ENCODE results near the gene BLOC1S4.

The BLOC1S4 gene

GRCh38 chr4:6742989-6743388, 27.0 kb downstream of the BLOC1S4 start:
- no peak for DNase-seq (ENCODE audit: low read depth)
- H3K4me3 ChIP-seq (ENCODE audit: low read depth, low read length) = no peak overlapping the region

GRCh38 chr4:6746721-6747293, 30.8 kb downstream of the BLOC1S4 start:
- H3K4me3 ChIP-seq (ENCODE audit: low read depth, low read length) = no peak overlapping the region
- no peak for TF ChIP-seq CTCF (IDR thresholded peaks at IDR 0.05; ENCODE audit: low read depth, low read length, missing control alignments)
- no peak for DNase-seq (ENCODE audit: low read depth)

More at GRCh38 chr4:6742989-6743388, 27.0 kb downstream of the BLOC1S4 start:
- TF ChIP-seq CTCF (IDR thresholded peaks at IDR 0.05; ENCODE audit: low read depth, low read length, missing control alignments) = no peak

GRCh38 chr4:6747294-6748051, 31.5 kb downstream of the BLOC1S4 start:
- TF ChIP-seq CTCF (IDR thresholded peaks at IDR 0.05; ENCODE audit: low read depth, low read length, missing control alignments) = no peak

GRCh38 chr4:6748286-6748685, 32.3 kb downstream of the BLOC1S4 start:
- H3K4me3 ChIP-seq (ENCODE audit: low read depth, low read length) = no peak overlapping the region
- no peak for DNase-seq (ENCODE audit: low read depth)
- no peak for TF ChIP-seq CTCF (IDR thresholded peaks at IDR 0.05; ENCODE audit: low read depth, low read length, missing control alignments)

More at GRCh38 chr4:6747294-6748051, 31.5 kb downstream of the BLOC1S4 start:
- DNase-seq (ENCODE audit: low read depth) = no peak
- H3K4me3 ChIP-seq (ENCODE audit: low read depth, low read length) = no peak overlapping the region

GRCh38 chr4:6749340-6750171, 33.6 kb downstream of the BLOC1S4 start:
- DNase-seq (ENCODE audit: low read depth) = no peak
- TF ChIP-seq CTCF (IDR thresholded peaks at IDR 0.05; ENCODE audit: low read depth, low read length, missing control alignments) = no peak
- no peak overlapping the region for H3K4me3 ChIP-seq (ENCODE audit: low read depth, low read length)

- no peak overlapping the region for H3K4me3 ChIP-seq (ENCODE audit: low read depth, low read length)
- no peak for TF ChIP-seq CTCF (IDR thresholded peaks at IDR 0.05; ENCODE audit: low read depth, low read length, missing control alignments)
- no peak for DNase-seq (ENCODE audit: low read depth)
These were observed 34.6 kb downstream of the BLOC1S4 start for GRCh38 chr4:6750286-6751221.
